ES-I3 (cell line): ENCODE results near the gene APOL1.
"Not testable (repeated sequence)": the region's sequence is repeated elsewhere in the genome, so short reads cannot be mapped to it uniquely, and the experiment has no call there.

Source experiments
- H3K36me3 ChIP-seq: 2 replicates; pipeline ENCODE4 v1.6.1; 2013; ENCODE audit warnings: mild to moderate bottlenecking, low read length, control low read depth, moderate library complexity; ENCODE audit not compliant: insufficient read depth
- H3K4me1 ChIP-seq: 2 replicates; pipeline ENCODE4 v1.6.1; 2013; ENCODE audit warnings: mild to moderate bottlenecking, control low read depth, low read length; ENCODE audit not compliant: insufficient read depth
- H3K9ac ChIP-seq: 2 replicates; pipeline ENCODE4 v1.6.1; 2013; ENCODE audit warnings: low read depth, mild to moderate bottlenecking, low read length, moderate library complexity
- H3K9me3 ChIP-seq: 2 replicates; pipeline ENCODE4 v1.6.1; 2013; ENCODE audit warnings: mild to moderate bottlenecking, low read length, moderate library complexity; ENCODE audit not compliant: control insufficient read depth, insufficient read depth

APOL1 gene

DNA sequence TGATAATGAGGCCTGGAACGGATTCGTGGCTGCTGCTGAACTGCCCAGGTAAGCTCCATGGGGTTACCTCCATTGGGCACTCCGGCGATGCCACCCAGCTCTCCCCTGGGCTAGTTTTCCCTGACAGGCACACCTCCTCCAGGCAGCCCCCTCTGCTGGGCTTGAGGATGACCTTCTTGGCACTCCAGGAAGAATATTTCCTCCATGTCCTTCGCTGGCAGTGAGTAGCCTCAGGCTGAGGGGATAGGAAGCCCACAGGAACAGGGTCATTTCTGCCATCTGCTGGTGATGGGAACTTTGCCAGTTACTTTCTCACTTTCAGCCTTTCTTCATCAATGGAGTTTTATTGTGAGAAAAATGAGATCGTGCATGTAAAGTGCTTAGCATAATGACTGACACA lies 8.7 kb downstream of the APOL1 start:
- not testable (repeated sequence) for H3K36me3 ChIP-seq, H3K9ac ChIP-seq, H3K9me3 ChIP-seq
- H3K4me1 ChIP-seq = peaks cover 11% of the 10 kb centered on the region

GRCh38 chr22:36262307-36262706 lies 9.4 kb downstream of the APOL1 start:
- H3K36me3 ChIP-seq, H3K9ac ChIP-seq, H3K9me3 ChIP-seq: not testable (repeated sequence)
- H3K4me1 ChIP-seq = peaks cover 11% of the 10 kb centered on the region

DNA sequence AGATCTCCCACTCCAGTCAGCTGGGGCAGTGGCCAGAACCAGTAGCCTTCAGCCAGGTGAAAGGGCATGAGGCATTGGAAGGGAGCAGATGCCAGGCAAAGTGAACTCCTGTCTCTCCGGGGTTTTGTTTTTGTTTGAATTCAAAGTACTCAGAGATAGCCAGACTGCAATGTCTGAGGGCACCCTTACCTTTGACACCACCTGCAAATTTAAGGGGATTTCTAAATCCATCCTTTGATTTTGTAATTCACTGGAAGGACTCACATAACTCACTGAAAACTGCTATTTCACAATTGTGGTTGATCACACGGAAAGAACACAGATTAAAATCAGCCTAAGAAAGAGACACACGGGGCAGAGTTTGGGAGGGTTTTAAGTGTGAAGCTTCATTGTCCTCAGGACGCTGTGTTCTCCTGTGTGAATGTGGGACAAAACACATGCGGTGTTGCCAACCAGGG lies 10.3 kb downstream of the APOL1 start:
- not testable (repeated sequence) for H3K4me1 ChIP-seq, H3K9me3 ChIP-seq, H3K36me3 ChIP-seq, H3K9ac ChIP-seq

DNA sequence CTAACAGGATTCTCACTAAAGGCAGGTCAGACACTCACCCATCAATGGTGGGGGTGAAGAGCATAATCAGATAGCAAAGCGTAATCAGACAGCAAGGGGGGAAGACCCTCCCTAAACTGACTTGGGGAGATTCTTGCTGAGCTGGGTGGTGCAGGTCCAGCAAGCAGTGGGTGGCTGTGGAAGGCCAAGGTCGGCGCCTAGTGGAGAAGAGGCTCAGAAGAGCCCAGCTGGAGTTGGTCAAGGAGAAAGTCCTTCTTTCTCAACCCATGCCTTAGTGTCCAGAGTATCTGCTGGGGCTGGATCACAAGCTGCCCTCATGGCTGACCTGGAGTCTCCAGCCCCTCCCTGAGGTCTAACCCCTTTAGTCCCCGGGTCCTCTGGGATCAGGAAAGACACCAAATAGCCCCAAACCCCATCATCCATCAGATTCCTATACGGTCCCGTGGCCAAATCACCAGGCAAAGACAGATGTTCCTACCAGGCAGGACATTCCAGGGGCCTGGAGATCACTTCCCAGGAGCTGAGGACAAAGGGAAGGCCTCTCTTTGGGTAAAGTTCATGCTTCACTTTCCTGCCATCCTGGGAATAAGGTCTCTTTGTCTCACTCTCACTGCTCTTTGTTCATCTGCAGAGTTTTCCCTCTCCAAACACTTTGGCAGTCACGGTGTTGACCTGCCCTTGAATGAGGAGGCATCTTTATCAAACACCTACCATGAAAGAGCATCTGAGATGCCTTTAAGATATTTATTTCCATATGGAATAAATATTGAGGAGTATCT lies 11.1 kb downstream of the APOL1 start:
- H3K9ac ChIP-seq, H3K36me3 ChIP-seq, H3K4me1 ChIP-seq, H3K9me3 ChIP-seq: not testable (repeated sequence)

GRCh38 chr22:36267058-36267457 lies 14.1 kb downstream of the APOL1 start:
- Histone ChIP-seq H3K9me3 (no peaks in the 10 kb centered on the region), H3K36me3 (no peaks in the 10 kb centered on the region), H3K9ac (no peak overlapping the region), H3K4me1 (no peaks in the 10 kb centered on the region)

DNA sequence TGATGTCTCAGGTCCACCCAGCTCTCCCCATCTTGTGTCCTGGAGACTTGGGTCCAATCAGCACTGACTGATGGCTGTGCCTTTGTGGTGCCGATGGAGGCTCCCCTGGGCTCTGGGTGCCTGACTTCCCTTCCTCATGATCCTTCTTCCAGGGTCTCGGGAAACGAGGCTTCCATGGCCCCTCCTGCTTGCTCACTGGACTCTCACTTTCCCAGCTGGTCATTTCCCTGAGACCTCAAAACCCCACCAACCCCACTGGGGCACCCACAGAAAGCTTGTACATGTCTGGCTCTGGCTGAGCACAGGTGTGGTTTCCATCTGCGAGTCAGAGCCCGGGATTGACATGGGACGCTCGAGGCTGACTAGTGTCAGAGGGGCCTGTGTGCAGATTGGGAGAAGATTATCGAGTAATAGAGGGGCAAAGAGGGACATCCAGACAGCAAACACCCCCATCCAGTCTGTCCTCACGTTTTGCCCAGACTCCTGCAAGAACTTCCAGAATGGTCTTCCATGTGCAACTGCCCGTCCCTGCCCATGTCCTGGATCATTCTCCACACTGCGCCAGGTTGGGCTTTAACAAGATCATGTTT lies 15.1 kb downstream of the APOL1 start:
- no peak overlapping the region for H3K9ac ChIP-seq
- no peaks in the 10 kb centered on the region for H3K36me3 ChIP-seq
- no peaks in the 10 kb centered on the region for H3K9me3 ChIP-seq
- H3K4me1 ChIP-seq = no peaks in the 10 kb centered on the region

DNA sequence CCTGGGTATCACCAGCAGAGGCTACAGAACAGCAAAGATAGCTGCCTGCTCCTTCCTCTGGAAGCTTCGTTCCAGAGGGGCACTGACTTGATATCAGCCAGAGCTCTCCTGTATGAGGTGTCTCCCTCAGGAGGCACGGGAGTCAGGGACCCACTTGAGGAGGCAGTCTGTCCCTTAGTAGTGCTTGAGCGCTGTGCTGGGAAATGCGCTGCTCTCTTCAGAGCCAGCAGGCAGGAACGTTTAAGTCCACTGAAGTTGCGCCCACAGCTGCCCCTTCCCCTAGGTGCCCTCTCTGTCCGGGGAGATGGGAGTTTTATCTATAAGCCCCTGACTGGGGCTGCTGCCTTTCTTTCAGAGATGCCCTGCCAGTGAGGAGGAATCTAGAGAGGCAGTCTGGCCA lies 18.3 kb downstream of the APOL1 start:
- H3K4me1 ChIP-seq, H3K9ac ChIP-seq, H3K9me3 ChIP-seq, H3K36me3 ChIP-seq: not testable (repeated sequence)

DNA sequence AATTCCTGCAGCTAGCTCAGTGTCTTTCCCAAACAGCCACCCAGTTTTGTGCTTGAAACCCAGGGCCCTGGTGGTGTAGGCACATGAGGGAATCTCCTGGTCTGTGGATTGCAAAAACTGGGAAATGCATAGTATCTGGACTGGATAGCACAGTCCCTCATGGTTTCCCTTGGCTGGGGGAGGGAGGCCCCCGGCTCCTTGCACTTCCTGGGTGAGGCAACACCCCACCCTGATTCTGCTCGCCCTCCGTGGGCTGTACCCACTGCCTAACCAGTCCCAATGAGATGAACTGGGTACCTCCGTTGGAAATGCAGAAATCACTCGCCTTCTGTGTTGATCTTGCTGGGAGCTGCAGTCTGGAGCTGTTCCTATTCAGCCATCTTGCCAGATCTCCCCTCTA lies 19.0 kb downstream of the APOL1 start:
- H3K9ac ChIP-seq, H3K9me3 ChIP-seq, H3K4me1 ChIP-seq: not testable (repeated sequence)

GRCh38 chr22:36274531-36274930 lies 21.6 kb downstream of the APOL1 start:
- no peaks in the 10 kb centered on the region for H3K36me3 ChIP-seq
- H3K9ac ChIP-seq = no peak overlapping the region
- no peaks in the 10 kb centered on the region for H3K9me3 ChIP-seq
- H3K4me1 ChIP-seq = no peaks in the 10 kb centered on the region

More for the DNA sequence above, 19.0 kb downstream of the APOL1 start:
- H3K36me3 ChIP-seq = not testable (repeated sequence)

- no peaks in the 10 kb centered on the region for H3K4me1 ChIP-seq
- H3K9me3 ChIP-seq = no peaks in the 10 kb centered on the region
- no peak overlapping the region for H3K9ac ChIP-seq
- H3K36me3 ChIP-seq = peaks cover 4% of the 10 kb centered on the region
Measured at GRCh38 chr22:36277482-36278291, 24.8 kb downstream of the APOL1 start.

- Histone ChIP-seq H3K9ac (no peak overlapping the region), H3K9me3 (no peaks in the 10 kb centered on the region), H3K4me1 (no peaks in the 10 kb centered on the region), H3K36me3 (peaks cover 13% of the 10 kb centered on the region)
Measured at GRCh38 chr22:36279219-36279666, 26.3 kb downstream of the APOL1 start.

- H3K4me1 ChIP-seq = no peaks in the 10 kb centered on the region
- H3K36me3 ChIP-seq = peaks cover 24% of the 10 kb centered on the region
- H3K9ac ChIP-seq = no peak overlapping the region
- H3K9me3 ChIP-seq = no peaks in the 10 kb centered on the region
Measured at GRCh38 chr22:36280379-36280778, 27.4 kb downstream of the APOL1 start.

DNA sequence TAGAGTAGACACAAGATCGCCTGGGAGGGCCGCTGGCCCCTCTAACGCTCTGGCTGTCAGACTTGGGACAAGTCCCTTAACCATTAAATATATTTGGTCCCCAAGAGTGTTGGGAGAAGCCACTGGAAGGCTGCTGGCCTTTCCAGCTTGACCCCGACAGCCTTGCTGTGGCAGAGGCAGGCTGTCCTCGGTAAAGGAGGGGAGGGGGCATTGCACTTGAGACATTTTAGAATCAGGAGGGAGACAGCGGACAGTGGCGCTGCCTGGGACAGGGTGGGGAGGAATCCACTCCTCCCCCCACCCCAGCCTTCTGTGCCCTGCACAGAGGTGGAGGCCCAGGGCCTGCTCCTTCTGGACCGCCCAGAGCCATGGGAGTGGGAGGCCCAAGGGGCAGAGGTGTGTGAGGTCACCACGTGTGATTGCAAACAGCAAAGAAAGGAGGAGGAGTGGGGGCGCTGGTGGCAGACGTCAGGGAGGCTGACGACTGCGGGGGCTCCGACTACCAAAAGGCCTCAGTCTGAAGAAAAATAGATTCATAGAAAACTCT lies 28.9 kb downstream of the APOL1 start:
- no peaks in the 10 kb centered on the region for H3K9me3 ChIP-seq
- peaks cover 32% of the 10 kb centered on the region for H3K36me3 ChIP-seq
- peaks cover 3% of the 10 kb centered on the region; the same call in 1 of the 2 replicates for H3K4me1 ChIP-seq
- no peak overlapping the region for H3K9ac ChIP-seq

DNA sequence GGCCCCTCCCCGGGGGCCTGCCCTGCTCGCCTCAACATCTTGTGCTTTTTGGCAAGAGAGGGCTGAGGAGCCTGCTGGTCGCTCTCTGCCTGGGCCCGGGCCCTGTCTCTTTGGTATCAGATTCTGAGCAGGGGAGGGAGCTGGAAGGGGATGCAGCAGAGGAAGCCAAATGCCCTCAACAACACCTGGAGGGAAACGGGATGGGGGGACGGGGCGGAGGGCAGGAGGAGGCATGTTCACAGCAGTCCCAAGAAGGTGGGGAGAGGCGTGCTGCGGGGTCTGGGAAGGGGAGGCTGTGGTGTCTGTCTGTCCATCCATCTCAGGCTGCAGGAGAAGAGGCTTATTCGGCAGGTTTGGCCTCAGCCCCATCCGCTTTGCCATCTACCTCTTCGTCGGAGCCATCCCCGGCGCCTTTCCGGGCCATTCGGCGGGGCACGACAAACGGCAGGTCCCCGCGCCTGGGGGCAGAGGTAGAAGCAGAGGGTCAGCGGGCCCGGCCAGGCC lies 29.4 kb downstream of the APOL1 start:
- Histone ChIP-seq H3K4me1 (peaks cover 3% of the 10 kb centered on the region; the same call in 1 of the 2 replicates), H3K9ac (no peak overlapping the region), H3K9me3 (no peaks in the 10 kb centered on the region), H3K36me3 (peaks cover 32% of the 10 kb centered on the region)
